HG02870 (cell line): Measurements from ENCODE around the gene CREBBP.

Experiments used
- ATAC-seq: cut with Tn5 transposase; IDR thresholded peaks from one replicate; pipeline ENCODE4 v1.9.1; 2021; ENCODE audit warnings: mild to moderate bottlenecking, moderate library complexity; ENCODE audit not compliant: unreplicated experiment

The CREBBP gene

DNA sequence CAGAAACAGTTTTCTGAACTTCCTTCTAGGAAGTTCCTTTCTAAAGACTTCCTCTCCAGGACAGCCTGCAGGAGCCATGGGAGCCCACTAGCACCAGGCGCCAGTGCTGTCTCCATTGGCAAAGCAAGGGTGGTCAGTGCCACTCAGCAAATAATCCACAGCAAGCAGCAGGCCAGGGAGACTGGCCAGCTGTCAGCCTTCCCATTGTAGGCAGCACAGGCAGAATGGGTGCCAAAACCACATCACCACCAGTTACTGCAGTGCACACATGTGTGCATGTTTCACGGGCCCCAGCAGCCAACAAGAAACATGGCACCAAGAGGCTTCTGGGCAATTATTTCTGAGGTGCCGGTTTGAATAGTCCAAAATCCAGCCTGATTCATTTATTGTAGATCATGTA lies 199.3 kb downstream of the CREBBP start:
- no peak for ATAC-seq

- ATAC-seq = no peak
Observed at GRCh38 chr16:3677994-3678393, 202.5 kb downstream of the CREBBP start.

DNA sequence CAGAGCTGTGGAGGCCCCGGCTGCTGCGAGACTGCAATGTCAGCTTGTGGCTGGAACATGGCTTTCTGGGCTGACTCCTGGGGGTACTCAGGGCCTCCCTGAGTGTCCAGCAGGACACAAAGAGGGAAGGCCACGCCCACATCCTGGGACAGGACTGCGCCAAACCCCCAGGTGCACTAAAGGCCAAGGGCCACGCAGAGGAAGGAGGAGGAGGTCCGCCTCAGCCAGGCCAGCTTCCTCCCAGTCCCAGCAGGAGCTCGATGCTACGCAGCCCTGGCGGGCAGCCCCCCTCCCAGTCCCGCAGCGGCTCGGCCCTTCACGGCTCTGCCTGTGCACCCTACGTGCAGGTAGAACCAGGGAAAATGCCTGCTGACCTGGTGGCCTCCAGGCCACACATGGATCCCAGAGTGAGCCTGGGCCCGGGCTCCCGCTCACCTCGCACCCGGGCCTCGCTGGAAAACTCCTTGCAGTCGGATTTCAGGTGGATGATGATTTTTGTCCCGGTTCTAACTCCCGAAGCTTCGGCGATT lies 204.8 kb downstream of the CREBBP start:
- no peak for ATAC-seq
